GM21367 (cell line): Measurements from ENCODE around the gene ELFN2.
"Not testable (repeated sequence)": the region's sequence is repeated elsewhere in the genome, so short reads cannot be mapped to it uniquely, and the experiment has no call there.

Source experiments
- ATAC-seq: cut with Tn5 transposase; IDR thresholded peaks from one replicate; pipeline ENCODE4 v1.9.1; 2021; ENCODE audit not compliant: unreplicated experiment

Gene ELFN2

DNA sequence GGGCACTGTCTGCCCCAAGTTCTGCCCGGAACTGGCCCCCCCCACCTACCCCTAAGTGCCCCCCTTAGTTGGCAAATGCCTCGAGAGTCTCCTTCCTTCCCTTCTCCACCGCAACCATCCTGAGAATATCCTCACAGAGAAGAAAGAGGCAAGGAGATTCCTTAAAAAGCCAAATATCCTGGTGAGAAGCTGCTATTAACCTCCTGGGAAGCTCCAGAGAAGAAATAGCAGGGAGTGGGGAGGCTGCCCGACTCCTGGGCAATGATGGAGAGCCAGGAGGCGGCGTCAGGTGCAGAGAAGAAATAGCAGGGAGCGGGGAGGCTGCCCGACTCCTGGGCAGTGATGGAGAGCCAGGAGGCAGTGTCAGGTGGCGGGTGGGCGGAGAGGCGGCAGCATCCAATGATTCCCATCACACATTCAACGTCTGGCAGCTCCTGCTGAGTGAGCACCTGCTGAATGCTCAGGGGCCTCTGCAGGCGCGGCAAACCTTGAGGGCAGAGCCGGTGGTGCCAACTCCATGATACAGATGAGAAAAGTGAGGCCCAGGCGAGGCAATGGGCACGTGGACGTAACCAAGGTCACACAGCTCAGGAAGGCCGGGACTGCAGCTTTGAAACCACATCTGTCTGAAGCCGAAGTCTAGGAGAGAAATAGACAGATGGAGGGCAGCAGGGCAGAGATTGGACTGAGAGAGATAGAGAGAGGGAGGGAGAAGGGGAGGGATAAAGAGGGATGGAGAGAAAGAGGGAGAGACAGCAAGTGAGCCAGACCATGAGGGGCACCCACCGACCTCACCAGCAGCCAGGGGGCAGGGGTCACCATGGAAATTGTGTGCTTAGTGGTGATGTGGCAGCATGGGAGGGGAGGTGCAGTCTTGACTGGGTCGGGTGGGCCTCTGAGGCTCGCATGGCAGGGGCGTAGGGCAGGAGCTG, 86.7 kb downstream of the ELFN2 start:
- ATAC-seq, result no peak

GRCh38 chr22:37338539-37339246, 88.6 kb downstream of the ELFN2 start:
- no peak for ATAC-seq

DNA sequence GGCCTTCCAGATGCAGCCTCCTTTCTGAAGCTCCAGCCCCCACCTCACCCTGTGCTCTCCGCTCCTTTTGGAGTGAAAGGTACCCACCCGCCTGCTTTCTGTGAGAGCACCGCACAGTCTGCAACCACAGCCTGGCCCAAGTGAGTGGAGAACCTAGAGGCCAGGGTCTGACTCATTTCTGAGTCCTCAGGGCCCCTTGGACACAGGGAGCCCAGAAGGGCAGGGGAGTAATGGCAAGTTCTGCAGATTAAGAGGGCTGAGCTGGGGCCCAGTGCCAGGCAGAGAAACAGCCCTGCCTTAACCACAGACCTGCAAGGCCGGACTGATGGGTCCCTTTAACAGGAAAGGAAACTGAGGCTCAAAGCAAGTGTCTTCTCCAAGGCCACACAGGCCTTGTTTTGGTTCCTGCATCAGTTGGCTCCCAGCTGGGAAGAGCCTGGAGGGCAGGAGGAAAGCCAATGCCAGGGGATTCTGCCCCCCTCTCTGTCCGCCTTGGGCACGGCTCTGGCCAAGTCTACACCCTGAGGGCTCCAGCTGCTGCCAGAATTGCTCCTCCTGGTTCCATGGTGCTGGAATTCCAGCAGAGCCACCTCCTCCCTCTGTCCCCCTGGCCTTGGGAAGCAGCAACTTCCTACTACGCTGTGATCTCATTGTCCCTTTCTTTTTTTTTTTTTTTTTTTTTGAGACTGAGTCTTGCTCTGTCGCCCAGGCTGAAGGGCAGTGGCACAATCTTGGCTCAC, 89.9 kb downstream of the ELFN2 start:
- no peak for ATAC-seq

- ATAC-seq, result no peak
Observed at GRCh38 chr22:37336579-37336978, 90.7 kb downstream of the ELFN2 start.

DNA sequence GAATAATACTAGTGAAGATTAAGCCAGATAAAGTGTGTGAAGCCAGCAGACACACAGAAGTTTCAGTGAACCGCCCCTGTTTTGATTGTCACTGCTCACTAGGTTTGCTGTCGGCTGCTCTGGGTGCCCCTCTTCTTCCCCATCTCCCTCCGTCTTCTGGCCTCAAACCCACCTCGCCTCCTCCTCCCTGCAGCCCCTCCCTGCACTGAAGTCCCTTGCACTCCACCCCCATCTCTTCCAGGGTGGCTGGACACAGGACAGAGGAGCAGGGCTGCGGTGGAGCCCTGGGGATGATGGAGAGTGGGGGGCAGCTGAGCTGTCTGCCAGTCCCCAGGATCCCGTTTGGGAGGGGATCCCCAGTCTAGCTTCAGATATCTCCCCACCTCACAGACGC, 91.5 kb downstream of the ELFN2 start:
- no peak for ATAC-seq

GRCh38 chr22:37334859-37335805, 92.1 kb downstream of the ELFN2 start:
- ATAC-seq, result no peak

- ATAC-seq, result no peak
Observed at GRCh38 chr22:37334461-37334858, 92.8 kb downstream of the ELFN2 start.

GRCh38 chr22:37333724-37334460, 93.4 kb downstream of the ELFN2 start:
- ATAC-seq, result no peak

DNA sequence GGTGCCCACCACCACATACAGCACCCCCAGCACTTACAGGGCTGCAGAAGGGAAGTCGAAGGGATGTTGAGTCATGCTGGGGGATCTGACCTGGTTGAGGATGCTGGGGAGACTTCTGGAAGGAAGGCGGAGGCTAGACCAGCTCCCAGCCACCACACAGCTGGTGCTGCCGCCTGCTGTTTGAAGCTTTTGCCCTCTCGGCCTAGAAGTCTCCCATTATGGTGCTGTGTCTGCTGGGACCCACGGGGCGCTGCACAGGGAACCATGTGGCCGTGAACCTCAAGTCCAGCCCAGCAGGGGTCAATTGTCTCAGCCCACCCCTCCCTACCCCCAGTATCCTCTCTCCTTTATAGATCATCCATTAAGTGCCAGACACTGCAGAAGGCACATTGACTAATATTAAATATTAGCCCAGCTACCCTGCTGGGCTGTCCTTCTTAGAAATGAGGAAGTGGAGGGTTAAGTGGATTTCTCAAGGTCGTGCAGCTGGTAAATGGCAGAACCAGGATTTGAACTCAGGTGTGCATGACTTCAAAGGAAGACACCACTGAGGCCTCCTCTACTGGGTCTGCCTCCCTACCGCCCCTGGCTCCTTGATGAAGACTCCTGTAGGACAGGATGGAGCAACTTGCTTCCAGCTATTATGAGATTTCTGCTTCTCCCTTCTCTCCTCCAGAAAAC, 95.3 kb downstream of the ELFN2 start:
- ATAC-seq, result no peak

DNA sequence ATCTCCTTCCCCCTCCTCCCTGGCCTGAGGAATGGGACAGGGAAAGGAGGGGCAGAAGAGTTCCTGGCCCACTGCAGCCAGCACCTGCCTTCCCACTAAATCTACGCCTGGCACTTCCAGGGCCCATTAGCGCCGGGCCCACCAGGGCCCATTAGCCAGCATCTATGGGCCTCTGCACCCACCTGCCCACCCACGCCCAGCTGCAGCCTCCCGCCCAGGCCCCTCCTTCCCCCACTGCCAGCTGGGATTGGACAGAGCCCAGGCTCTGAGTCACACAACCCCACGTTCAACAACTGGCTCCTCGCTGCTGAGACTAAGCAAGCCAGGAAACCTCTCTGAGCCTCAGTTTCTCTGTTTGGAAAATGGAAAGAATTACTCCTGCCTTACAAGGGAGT, 96.2 kb downstream of the ELFN2 start:
- no peak for ATAC-seq

DNA sequence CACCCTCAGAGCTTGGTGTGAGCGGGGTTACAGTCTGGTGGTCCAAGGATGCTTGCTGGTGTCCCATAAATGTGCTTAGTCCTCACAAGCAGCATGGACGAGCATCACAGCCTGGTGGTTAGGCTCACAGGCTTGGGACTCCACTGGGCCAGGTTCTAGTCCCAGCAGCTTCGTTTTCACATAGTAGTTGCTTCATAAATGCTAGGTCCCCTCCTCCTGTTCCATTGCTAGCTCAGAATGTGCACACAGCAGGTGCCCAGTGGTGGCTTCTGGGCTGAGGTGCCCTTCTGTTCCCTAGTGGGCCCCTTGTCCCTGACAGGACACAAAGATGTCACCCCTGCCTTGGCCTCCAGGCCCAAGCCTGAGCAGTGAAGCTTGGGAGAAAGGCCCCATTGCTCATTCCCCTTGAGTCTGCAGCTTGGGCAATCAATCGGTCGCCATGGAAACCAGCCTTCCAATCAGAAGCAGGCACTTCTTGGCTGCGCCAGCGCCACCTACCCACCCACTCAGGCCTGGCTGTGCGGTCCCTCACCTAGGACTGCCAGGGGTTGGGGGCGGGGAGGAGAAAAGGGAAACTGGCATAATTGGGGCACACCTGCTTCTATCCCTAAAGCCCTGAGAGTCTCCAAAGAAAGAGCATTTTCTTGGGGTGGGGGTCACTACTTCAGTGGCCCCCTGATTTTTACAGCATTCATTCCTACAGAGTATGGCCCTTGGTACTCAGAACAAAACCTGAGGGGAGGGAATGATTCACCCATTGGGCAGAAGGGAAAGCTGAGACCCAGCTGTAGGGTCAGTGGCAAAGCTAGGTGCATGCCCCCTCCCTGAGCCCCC, 96.9 kb downstream of the ELFN2 start:
- ATAC-seq, result no peak

DNA sequence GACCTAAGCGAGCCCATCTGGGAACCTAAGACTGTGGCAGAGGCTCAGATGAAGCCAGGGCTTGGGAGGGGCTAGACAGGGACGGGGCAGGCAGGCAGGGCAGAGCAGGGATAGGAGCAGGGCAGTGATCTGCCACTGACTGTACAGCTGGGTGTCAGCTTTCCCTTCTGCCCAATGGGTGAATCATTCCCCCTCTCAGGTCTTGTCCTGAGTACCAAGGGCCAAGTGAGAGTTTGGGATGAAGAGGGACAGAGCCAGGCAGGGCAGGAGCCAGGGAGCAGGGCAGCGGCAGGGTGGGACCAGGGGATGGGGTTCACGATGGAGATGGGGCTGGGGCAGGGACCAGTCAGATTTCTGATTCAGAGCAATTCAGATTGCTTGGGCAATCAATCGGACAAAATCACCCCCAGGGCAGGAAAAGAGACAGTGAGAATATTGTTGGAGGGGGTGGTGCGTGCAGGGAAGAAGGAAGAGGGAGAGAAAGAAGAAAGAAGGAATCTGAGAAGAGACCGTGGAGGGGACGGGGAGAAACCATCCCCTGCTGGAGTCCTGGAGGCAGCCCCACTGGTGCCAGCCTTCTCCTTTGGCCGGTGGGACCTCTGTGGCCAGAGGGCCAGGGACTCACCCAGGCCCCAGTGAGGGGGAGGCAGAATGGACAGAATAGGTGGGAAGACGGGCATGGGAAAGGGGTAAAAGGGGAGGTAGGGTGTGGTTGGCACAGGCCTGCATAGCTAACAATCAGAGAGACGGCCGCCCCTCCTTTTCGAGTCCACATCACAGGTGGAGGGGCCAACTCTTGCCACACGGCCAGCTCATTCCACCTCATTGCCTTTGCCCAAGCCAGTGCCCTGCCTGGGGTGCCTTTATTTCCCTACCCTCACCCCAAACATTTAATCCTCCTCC, 97.8 kb downstream of the ELFN2 start:
- no peak for ATAC-seq

DNA sequence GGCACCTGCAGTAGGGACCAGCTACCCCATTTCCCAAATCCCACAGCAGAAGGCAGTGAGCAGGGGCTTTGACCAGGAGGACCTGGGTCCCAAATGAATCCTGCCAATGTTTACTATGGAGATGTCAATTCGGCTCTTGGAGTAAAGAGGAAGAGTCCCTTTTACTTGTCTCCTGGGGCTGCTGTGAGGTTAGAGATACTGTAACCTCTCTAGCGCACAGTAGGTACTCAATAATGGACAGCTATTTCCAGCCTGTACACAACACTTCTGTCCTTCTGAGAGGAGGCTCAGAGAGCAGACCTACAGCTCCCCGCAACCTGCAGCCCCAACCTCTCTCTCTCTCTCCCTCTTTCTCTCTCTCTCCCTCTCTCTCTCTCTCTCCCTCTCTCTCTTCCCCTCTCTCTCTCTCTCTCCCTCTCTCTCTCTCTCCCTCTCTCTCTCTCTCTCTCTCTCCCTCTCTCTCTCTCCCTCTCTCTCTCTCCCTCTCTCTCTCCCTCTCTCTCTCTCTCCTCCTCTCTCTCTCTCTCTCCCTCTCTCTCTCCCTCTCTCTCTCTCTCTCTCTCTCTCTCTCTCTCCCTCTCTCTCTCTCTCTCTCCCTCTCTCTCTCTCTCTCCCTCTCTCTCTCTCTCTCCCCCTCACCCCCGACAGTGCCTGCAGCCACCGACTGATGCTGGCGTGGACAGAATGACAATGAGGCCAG, 98.6 kb downstream of the ELFN2 start:
- ATAC-seq, result not testable (repeated sequence)

DNA sequence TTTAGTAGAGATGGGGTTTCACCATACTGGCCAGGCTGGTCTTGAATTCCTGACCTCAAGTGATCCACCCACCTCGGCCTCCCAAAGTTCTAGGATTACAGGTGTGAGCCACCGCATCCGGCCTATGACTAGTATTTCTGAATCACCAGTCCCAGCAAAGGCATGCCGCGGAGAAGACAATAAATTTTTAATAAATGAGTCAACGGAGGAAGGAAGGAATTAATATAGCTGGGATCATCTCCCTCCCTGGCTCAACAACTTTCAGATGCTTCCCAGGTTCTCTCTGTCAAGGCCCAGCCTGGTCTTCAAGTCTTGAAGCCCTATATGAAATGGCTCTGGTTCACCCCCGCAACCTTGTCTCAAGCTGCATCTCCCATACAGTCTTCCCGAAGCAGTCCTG, 99.3 kb downstream of the ELFN2 start:
- no peak for ATAC-seq

- ATAC-seq, result no peak
Observed at GRCh38 chr22:37326726-37327125, 100.6 kb downstream of the ELFN2 start.

GRCh38 chr22:37325039-37325395, 102.3 kb downstream of the ELFN2 start:
- no peak for ATAC-seq
